Measurements from ENCODE around the gene RAG1.

RAG1 gene

DNA sequence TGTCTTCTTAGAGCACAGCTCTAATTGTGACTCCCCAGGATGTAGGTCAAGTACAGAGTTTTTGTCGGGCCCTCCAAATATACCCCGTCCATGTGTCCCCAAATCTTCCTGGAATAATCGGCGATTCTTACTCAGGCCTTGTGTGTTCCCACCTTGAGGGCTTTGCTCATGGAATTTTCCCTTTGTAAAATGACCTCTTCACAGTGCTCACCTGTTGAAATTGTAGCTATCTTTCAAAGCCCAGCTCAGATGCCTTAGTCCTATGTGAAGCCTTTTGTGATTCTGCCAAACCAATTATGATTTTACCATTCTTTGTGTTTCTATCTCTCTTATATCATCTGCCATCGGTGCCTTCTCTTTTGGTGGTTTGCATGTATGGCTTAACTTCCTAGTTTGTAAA is 60.3 kb downstream of the RAG1 start:
- no peak for DNase-seq (ENCODE audit: low read depth in 2 of 2)

GRCh38 chr11:36628765-36629244 is 61.0 kb downstream of the RAG1 start:
- DNase-seq (ENCODE audit: low read depth in 2 of 2), result no peak
